Measurements from ENCODE around the gene BORCS6. TPM values are rescaled to one million over a fixed set of nuclear protein-coding genes. Genes with fewer than 3 reads are reported as not detected.
A peak's percentile ranks its signal among the peaks of the same experiment; 100 is the strongest.

The BORCS6 gene
- total RNA-seq, 1 donor from 2014 or later = 12.3 TPM

GRCh38 chr17:8159032-8159400 lies 31.0 kb downstream of the BORCS6 start:
- no peak for ATAC-seq (ENCODE audit: low read depth)
- intact Hi-C loops (cut with micrococcal nuclease) = loop anchor here (2.0 to 10.0 kb wide), 3 partner anchors 86 to 474 kb away; partner anchors contain the start of genes CYB5D1, NAA38, TMEM88 and TP53
- H3K27ac Mint-ChIP-seq = peak overlapping the region; percentile 88
- H3K27me3 Mint-ChIP-seq = no peaks in the 10 kb centered on the region
- peak overlapping the region; percentile 46 for H3K4me3 Mint-ChIP-seq
- ChIA-PET POLR2A (interaction anchor here (0.6 to 15.9 kb wide), 15 partner anchors 9 to 136 kb away, joined by 3 to 385 read pairs (median 5); partner anchors contain the start of genes BORCS6, CTC1, HES7 and PFAS), CTCF (interaction anchor here (1.0 to 2.1 kb wide), 12 partner anchors 14 to 98 kb away, joined by 3 to 15 read pairs (median 4); partner anchors contain the start of gene HES7)
- H3K36me3 Mint-ChIP-seq (ENCODE audit: low read depth) = peaks cover 33% of the 10 kb centered on the region
- H3K9me3 Mint-ChIP-seq = no peaks in the 10 kb centered on the region
- no peak for DNase-seq
- H3K4me1 Mint-ChIP-seq = peaks cover 45% of the 10 kb centered on the region
- no peak for TF ChIP-seq CTCF (IDR thresholded peaks at IDR 0.05)

DNA sequence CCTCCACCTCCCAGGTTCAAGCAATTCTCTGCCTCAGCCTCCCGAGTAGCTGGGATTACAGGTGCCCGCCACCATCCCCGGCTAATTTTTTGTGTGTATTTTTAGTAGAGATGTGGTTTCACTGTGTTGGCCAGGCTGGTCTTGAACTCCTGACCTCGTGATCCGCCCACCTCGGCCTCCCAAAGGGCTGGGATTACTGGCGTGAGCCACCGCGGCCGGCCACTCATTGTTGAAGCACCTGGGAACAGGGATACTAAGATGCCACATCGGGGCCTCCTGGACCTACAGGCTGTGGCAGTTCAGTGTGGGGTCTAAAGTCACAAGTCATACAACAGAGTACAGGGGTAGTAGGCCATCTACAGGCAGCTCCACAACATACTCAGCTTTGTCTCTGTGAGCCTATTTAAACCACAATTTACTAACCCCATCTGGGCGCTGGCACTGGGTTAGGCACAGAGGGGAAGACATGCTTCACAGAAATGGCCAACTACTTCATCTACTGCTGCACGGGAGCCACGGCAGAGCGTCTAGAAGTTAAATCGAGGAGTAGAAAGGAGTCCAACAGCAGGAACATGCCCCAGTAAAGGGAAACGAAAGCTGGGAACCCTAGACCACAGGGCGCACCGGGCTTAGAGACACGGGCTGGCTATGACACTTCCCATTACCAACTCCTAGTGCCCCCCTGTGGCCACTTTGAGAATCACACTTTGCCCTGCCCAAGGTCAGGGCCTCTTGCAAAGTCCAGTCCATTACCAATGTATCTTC lies 31.5 kb downstream of the BORCS6 start:
- Mint-ChIP-seq H3K4me1 (peaks cover 42% of the 10 kb centered on the region), H3K27ac (peak overlapping the region; percentile 88), H3K27me3 (no peaks in the 10 kb centered on the region), H3K9me3 (no peaks in the 10 kb centered on the region), H3K4me3 (peak overlapping the region; percentile 46), H3K36me3 (ENCODE audit: low read depth) (peaks cover 35% of the 10 kb centered on the region)
- ATAC-seq (ENCODE audit: low read depth) (peak; percentile 13), DNase-seq (peak; percentile 79)
- intact Hi-C loops (cut with micrococcal nuclease) = loop anchor here (1.0 to 10.0 kb wide), 5 partner anchors 79 to 474 kb away; partner anchors contain the start of genes CYB5D1, NAA38, TMEM88 and TP53
- ChIA-PET CTCF (interaction anchor here (0.6 to 2.1 kb wide), 16 partner anchors 15 to 98 kb away, joined by 3 to 15 read pairs (median 4); partner anchors contain the start of genes CTC1 and HES7), POLR2A (interaction anchor here (0.6 to 15.9 kb wide), 18 partner anchors 9 to 137 kb away, joined by 3 to 385 read pairs (median 4); partner anchors contain the start of genes BORCS6, CTC1, HES7 and PFAS)
- no peak for TF ChIP-seq CTCF (IDR thresholded peaks at IDR 0.05)

DNA sequence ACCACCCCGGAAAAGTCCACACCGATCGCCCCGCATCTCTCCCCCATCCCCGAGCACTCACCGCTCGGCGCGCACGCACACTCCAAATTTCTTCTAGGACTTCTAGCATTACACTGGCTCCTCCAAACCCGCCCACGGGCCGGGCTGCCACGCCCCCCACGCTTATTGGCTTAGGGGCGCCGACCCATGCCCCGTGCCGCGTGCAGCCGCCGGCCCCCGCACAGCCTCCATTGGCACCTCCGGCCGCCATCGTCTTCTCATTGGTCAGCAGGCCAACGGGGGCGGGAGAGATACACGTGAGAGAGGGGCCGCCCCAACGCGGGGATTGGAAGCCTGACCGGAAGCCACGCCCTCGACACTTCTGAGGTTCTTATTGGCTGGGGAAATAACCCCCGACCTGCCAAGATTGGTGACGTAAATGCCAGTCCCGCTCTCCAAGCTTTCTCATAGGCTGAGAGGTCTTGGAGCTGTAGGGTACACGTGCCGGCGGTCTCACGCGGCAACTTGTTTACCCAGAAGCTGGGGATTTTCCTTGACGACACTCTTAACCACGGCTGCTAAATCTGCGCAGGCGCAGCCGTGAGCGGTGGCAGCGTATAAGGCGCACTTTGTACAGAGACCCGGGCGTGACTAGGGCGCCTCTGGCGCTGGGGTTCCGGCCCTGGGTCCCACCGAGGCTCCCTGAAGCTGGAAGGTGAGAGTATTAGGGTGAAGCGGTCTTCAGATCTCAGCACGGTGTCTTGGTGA lies 33.6 kb downstream of the BORCS6 start:
- intact Hi-C loops (cut with micrococcal nuclease) = loop anchor here (1.0 to 10.0 kb wide), 9 partner anchors 17 to 472 kb away; partner anchors contain the start of genes CYB5D1, NAA38, SLC25A35 and TMEM88
- TF ChIP-seq CTCF (IDR thresholded peaks at IDR 0.05) = no peak
- ChIA-PET POLR2A (interaction anchor here (0.5 to 15.9 kb wide), 29 partner anchors 11 to 851 kb away, joined by 3 to 385 read pairs (median 5); partner anchors contain the start of genes ALOX12B, ALOXE3, AURKB and BORCS6), CTCF (interaction anchor here (0.9 to 1.8 kb wide), 10 partner anchors 10 to 83 kb away, joined by 3 to 14 read pairs (median 4); partner anchors contain the start of gene HES7)
- Mint-ChIP-seq H3K4me3 (no peak overlapping the region), H3K4me1 (peaks cover 48% of the 10 kb centered on the region), H3K9me3 (no peaks in the 10 kb centered on the region), H3K27me3 (no peaks in the 10 kb centered on the region), H3K36me3 (ENCODE audit: low read depth) (peaks cover 39% of the 10 kb centered on the region), H3K27ac (no peak overlapping the region)
- DNase-seq (peak; percentile 98), ATAC-seq (ENCODE audit: low read depth) (peak; percentile 82)

DNA sequence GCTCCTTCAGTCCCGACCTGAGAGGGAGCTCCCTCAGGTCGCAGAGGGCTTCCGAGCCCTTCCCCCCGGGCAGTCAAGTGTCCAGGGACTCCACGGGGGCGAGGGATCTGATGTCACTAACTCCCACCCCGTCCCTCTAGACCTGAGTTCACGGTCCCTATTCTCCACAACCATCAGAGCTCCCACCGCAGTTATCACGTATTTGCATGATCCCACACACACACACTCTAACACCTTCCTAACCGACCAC lies 34.1 kb downstream of the BORCS6 start:
- Mint-ChIP-seq H3K9me3 (no peaks in the 10 kb centered on the region), H3K4me1 (peaks cover 46% of the 10 kb centered on the region), H3K27ac (no peak overlapping the region), H3K36me3 (ENCODE audit: low read depth) (peaks cover 34% of the 10 kb centered on the region), H3K4me3 (no peak overlapping the region), H3K27me3 (no peaks in the 10 kb centered on the region)
- ATAC-seq (ENCODE audit: low read depth) = no peak
- ChIA-PET CTCF (interaction anchor here (1.3 to 1.8 kb wide), 5 partner anchors 17 to 82 kb away, joined by 4 to 14 read pairs (median 6); no protein-coding TSS in a partner anchor), POLR2A (interaction anchor here (0.6 to 15.9 kb wide), 18 partner anchors 10 to 851 kb away, joined by 3 to 385 read pairs (median 12); partner anchors contain the start of genes ALOX12B, ALOXE3, BORCS6 and CTC1)
- DNase-seq = no peak
- TF ChIP-seq CTCF (IDR thresholded peaks at IDR 0.05) = no peak
- intact Hi-C loops (cut with micrococcal nuclease) = loop anchor here (1.0 to 10.0 kb wide), 9 partner anchors 17 to 471 kb away; partner anchors contain the start of genes CYB5D1, NAA38, SLC25A35 and TMEM88
